Hepatocyte (in vitro differentiated cells): Measurements from ENCODE around the gene RFC2. TPM values are rescaled to one million over a fixed set of nuclear protein-coding genes. Genes with fewer than 3 reads are reported as not detected.

ENCODE experiments used
- DNase-seq: peaks from one replicate; pipeline ENCODE4 v3.0.0-alpha.2; 2016; ENCODE audit warnings: low spot score
- H2AFZ ChIP-seq: fragments of 200-600 bp; sonication (generic); 2 replicates; pipeline ENCODE4 v1.6.0; 2016; ENCODE audit warnings: antibody characterized with exemption, mild to moderate bottlenecking
- H3K27ac ChIP-seq: fragments of 200-600 bp; sonication (generic); 2 replicates; pipeline ENCODE4 v1.5.1; 2016; ENCODE audit warnings: mild to moderate bottlenecking
- H3K27me3 ChIP-seq: fragments of 200-600 bp; sonication (generic); 2 replicates; pipeline ENCODE4 v1.6.1; 2016
- H3K36me3 ChIP-seq: fragments of 200-600 bp; sonication (generic); replicated peaks from 2 replicates; pipeline ENCODE4 v1.5.1; 2016; ENCODE audit warnings: low read depth; ENCODE audit not compliant: insufficient read depth
- H3K4me1 ChIP-seq: fragments of 200-600 bp; sonication (generic); 2 replicates; pipeline ENCODE4 v1.5.1; 2016; ENCODE audit warnings: mild to moderate bottlenecking, moderate library complexity; ENCODE audit not compliant: insufficient read depth
- H3K4me2 ChIP-seq: fragments of 200-600 bp; sonication (generic); 2 replicates; pipeline ENCODE4 v1.6.0; 2016
- H3K4me3 ChIP-seq: fragments of 200-600 bp; sonication (generic); 2 replicates; pipeline ENCODE4 v1.5.1; 2016; ENCODE audit warnings: mild to moderate bottlenecking
- H3K79me2 ChIP-seq: fragments of 200-600 bp; sonication (generic); 2 replicates; pipeline ENCODE4 v1.6.0; 2017; ENCODE audit warnings: mild to moderate bottlenecking
- H3K9me2 ChIP-seq: fragments of 200-600 bp; sonication (generic); replicated peaks from 2 replicates; pipeline ENCODE4 v1.6.0; 2017; ENCODE audit warnings: mild to moderate bottlenecking; ENCODE audit not compliant: insufficient read depth
- H3K9me3 ChIP-seq: fragments of 200-600 bp; sonication (generic); 2 replicates; pipeline ENCODE4 v1.5.1; 2016; ENCODE audit warnings: low read depth, mild to moderate bottlenecking
- H4K20me1 ChIP-seq: fragments of 200-600 bp; sonication (generic); 2 replicates; pipeline ENCODE4 v1.6.0; 2016; ENCODE audit warnings: mild to moderate bottlenecking; ENCODE audit not compliant: insufficient read depth, poor library complexity, severe bottlenecking
- CTCF ChIP-seq: fragments of 200-600 bp; sonication (generic); IDR thresholded peaks from 2 replicates; pipeline ENCODE4 v1.5.1; 2016; ENCODE audit warnings: antibody characterized with exemption, mild to moderate bottlenecking; ENCODE audit not compliant: poor library complexity
- EZH2 ChIP-seq: fragments of 200-600 bp; sonication (generic); IDR thresholded peaks from 2 replicates; pipeline ENCODE4 v1.6.1; 2016; ENCODE audit warnings: antibody characterized with exemption, mild to moderate bottlenecking, borderline replicate concordance
- EZH2phosphoT487 ChIP-seq: fragments of 200-600 bp; sonication (generic); IDR thresholded peaks from one replicate; pipeline ENCODE4 v1.6.1; 2018; ENCODE audit warnings: antibody characterized with exemption, mild to moderate bottlenecking, low read depth, moderate library complexity; ENCODE audit not compliant: unreplicated experiment, severe bottlenecking
- WGBS: methylation state at CpG from one replicate; pipeline ENCODE4 v1.1.6; 2016; ENCODE audit warnings: low lambda C conversion rate; ENCODE audit errors: missing lambda C conversion rate; 5-methylcytosine and 5-hydroxymethylcytosine counted together
- polyA plus RNA-seq: library from polyadenylated mRNA; unstranded; fragments of >200 nt; fragmentation: Nextera tagmentation; extraction: Ambion mirVana; gene quantifications from 2 replicates; pipeline ENCODE4 v1.2.1, GENCODE V29; 2016
- total RNA-seq: library from RNA; depleted of rRNA; stranded (reverse); fragments of >200 nt; gene quantifications from 2 replicates; pipeline ENCODE4 v1.2.3, GENCODE V29; 2014

The RFC2 gene
- total and polyA plus RNA-seq, 2 experiments from 2014 or later = 16.8 to 25.4 TPM

GRCh38 chr7:74236284-74236683 lies 17.9 kb downstream of the RFC2 start:
- Histone ChIP-seq H3K4me1 (peaks cover 12% of the 10 kb centered on the region), H4K20me1 (no peaks in the 10 kb centered on the region), H3K36me3 (no peaks in the 10 kb centered on the region), H3K27me3 (no peaks in the 10 kb centered on the region), H3K9me3 (no peaks in the 10 kb centered on the region), H3K27ac (no peak overlapping the region), H3K4me3 (no peak overlapping the region), H2AFZ (no peak overlapping the region), H3K9me2 (no peaks in the 10 kb centered on the region), H3K4me2 (no peak overlapping the region), H3K79me2 (no peaks in the 10 kb centered on the region)
- WGBS = 100% methylated on average over 3 of the region's 3 CpGs
- DNase-seq = no peak
- TF ChIP-seq EZH2phosphoT487 (no peak), EZH2 (no peak), CTCF (no peak)

GRCh38 chr7:74235518-74236268 lies 18.5 kb downstream of the RFC2 start:
- H3K9me3 ChIP-seq = no peaks in the 10 kb centered on the region
- no peaks in the 10 kb centered on the region for H4K20me1 ChIP-seq
- 88% methylated on average over 8 of the region's 8 CpGs for WGBS
- no peaks in the 10 kb centered on the region for H3K36me3 ChIP-seq
- no peaks in the 10 kb centered on the region for H3K79me2 ChIP-seq
- H3K27ac ChIP-seq = no peak overlapping the region
- H3K27me3 ChIP-seq = no peaks in the 10 kb centered on the region
- no peak for DNase-seq
- H2AFZ ChIP-seq = no peak overlapping the region
- H3K4me1 ChIP-seq = peaks cover 12% of the 10 kb centered on the region
- TF ChIP-seq EZH2 = no peak
- H3K4me2 ChIP-seq = no peak overlapping the region
- H3K4me3 ChIP-seq = no peak overlapping the region
- no peaks in the 10 kb centered on the region for H3K9me2 ChIP-seq

- DNase-seq = peak; percentile 71
- Histone ChIP-seq H3K79me2 (no peaks in the 10 kb centered on the region), H3K4me2 (peak overlapping the region; percentile 37), H2AFZ (no peak overlapping the region), H3K9me2 (no peaks in the 10 kb centered on the region), H4K20me1 (no peaks in the 10 kb centered on the region), H3K4me1 (peaks cover 12% of the 10 kb centered on the region), H3K27ac (peak overlapping the region; percentile 36), H3K27me3 (no peaks in the 10 kb centered on the region), H3K36me3 (no peaks in the 10 kb centered on the region), H3K4me3 (no peak overlapping the region), H3K9me3 (no peaks in the 10 kb centered on the region)
- TF ChIP-seq EZH2 (no peak), EZH2phosphoT487 (no peak), CTCF (no peak)
- 45% methylated on average over 13 of the region's 13 CpGs for WGBS
These were observed 20.4 kb downstream of the RFC2 start for GRCh38 chr7:74233655-74234285.

GRCh38 chr7:74231232-74231590 lies 23.0 kb downstream of the RFC2 start:
- TF ChIP-seq EZH2phosphoT487 (no peak), CTCF (no peak), EZH2 (no peak)
- Histone ChIP-seq H3K9me2 (no peaks in the 10 kb centered on the region), H3K27ac (no peak overlapping the region), H3K27me3 (no peaks in the 10 kb centered on the region), H3K4me3 (no peak overlapping the region), H3K36me3 (no peaks in the 10 kb centered on the region), H3K79me2 (no peaks in the 10 kb centered on the region), H4K20me1 (no peaks in the 10 kb centered on the region), H3K4me1 (peaks cover 12% of the 10 kb centered on the region), H2AFZ (no peak overlapping the region), H3K9me3 (no peaks in the 10 kb centered on the region), H3K4me2 (no peak overlapping the region)
- 99% methylated on average over 12 of the region's 12 CpGs for WGBS
- no peak for DNase-seq
